Measurements from ENCODE around the gene TUBB.

DNA sequence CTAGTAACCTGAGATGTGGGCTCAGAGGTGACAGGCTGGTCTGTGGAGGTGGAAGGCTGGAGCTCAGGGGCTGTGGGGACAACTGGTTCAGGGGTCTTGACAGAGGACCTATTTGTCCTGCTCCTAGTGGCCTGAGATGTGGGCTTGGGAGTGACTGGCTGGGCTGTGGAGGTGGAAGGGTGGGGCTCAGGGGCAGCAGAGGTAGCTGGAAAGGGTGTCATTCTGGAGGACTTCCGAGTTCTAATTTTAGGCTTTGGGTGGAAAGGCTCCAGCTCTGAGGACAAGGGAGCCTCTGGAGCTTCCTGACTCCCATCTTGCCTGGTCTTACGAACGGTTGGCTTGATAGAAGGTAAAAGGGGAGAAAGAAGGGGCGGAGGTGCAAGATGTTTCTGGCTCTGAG, 14.5 kb upstream of the TUBB start:
- TF ChIP-seq NFRKB (IDR thresholded peaks at IDR 0.05): no peak
- TF ChIP-seq TARDBP (IDR thresholded peaks at IDR 0.05): no peak
- no peak for TF ChIP-seq FOXA1 (IDR thresholded peaks at IDR 0.05)
- TF ChIP-seq SUZ12 (IDR thresholded peaks at IDR 0.05): no peak
- TF ChIP-seq, protein P1, sequence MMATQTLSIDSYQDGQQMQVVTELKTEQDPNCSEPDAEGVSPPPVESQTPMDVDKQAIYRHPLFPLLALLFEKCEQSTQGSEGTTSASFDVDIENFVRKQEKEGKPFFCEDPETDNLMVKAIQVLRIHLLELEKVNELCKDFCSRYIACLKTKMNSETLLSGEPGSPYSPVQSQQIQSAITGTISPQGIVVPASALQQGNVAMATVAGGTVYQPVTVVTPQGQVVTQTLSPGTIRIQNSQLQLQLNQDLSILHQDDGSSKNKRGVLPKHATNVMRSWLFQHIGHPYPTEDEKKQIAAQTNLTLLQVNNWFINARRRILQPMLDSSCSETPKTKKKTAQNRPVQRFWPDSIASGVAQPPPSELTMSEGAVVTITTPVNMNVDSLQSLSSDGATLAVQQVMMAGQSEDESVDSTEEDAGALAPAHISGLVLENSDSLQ (IDR thresholded peaks at IDR 0.05): no peak
- no peak for TF ChIP-seq CTBP1 (IDR thresholded peaks at IDR 0.05; ENCODE audit: borderline replicate concordance)
- no peak for TF ChIP-seq BHLHE40 (IDR thresholded peaks at IDR 0.05; ENCODE audit: borderline replicate concordance)
- no peak for TF ChIP-seq ZNF384 (IDR thresholded peaks at IDR 0.05)
- TF ChIP-seq SP1 (IDR thresholded peaks at IDR 0.05): no peak
- no peak for TF ChIP-seq L3MBTL2 (conservative IDR thresholded peaks at IDR 0.05)
- no peak for TF ChIP-seq FOXK2 (IDR thresholded peaks at IDR 0.05)
- no peak for TF ChIP-seq FOXM1 (IDR thresholded peaks at IDR 0.05; ENCODE audit: borderline replicate concordance)

Measured in HEK293T (cell line).